HepG2 (cell line): ENCODE results near the gene TLE5. TPM values are rescaled to one million over a fixed set of nuclear protein-coding genes. Genes with fewer than 3 reads are reported as not detected.

ENCODE experiments used
- AGO1 ChIP-seq: fragments of 200-400 bp; formaldehyde crosslinking; IDR thresholded peaks from 2 replicates; pipeline ENCODE4 v1.6.1; 2017; ENCODE audit warnings: mild to moderate bottlenecking, low read depth, low read length, moderate library complexity; ENCODE audit not compliant: poor library complexity, severe bottlenecking
- ETS1 ChIP-seq: sonication (generic); formaldehyde crosslinking; IDR thresholded peaks from 2 replicates; pipeline ENCODE4 v1.4.0; 2020; ENCODE audit warnings: missing genetic modification reagents
- MLLT10 ChIP-seq: sonication (generic); formaldehyde crosslinking; IDR thresholded peaks from 2 replicates; pipeline ENCODE4 v1.4.0; 2020; ENCODE audit warnings: missing genetic modification reagents
- SP1 ChIP-seq, 2 experiments: fragments of 450-650 bp in 1 of 2; sonication (generic) in 1 of 2; formaldehyde crosslinking in 1 of 2; IDR thresholded peaks; 2 replicates each; pipeline versions ENCODE4 v1.4.0 to v1.6.1; 2016 to 2020; ENCODE audit warnings: missing genetic modification reagents in 1 of 2
- TFAP4 ChIP-seq: sonication (generic); IDR thresholded peaks from 2 replicates; pipeline ENCODE4 v1.6.1; 2016; ENCODE audit warnings: low read depth, borderline replicate concordance
- USF2 ChIP-seq, 2 experiments: sonication (generic) in 1 of 2; formaldehyde crosslinking in 1 of 2; IDR thresholded peaks; 2 replicates each; pipeline versions ENCODE4 v1.5.1 to v1.6.1; 2011 to 2020; ENCODE audit warnings: borderline replicate concordance in 1 of 2, low read depth in 1 of 2, low read length in 1 of 2, mild to moderate bottlenecking in 1 of 2, missing genetic modification reagents in 1 of 2, moderate library complexity in 1 of 2
- ZBED4 ChIP-seq: sonication (generic); formaldehyde crosslinking; IDR thresholded peaks from 2 replicates; pipeline ENCODE4 v1.4.0; 2020; ENCODE audit warnings: missing genetic modification reagents, borderline replicate concordance
- ZBTB4 ChIP-seq: sonication (generic); formaldehyde crosslinking; IDR thresholded peaks from 2 replicates; pipeline ENCODE4 v1.4.0; 2020; ENCODE audit warnings: missing genetic modification reagents, mild to moderate bottlenecking, borderline replicate concordance
- ZNF280B ChIP-seq: sonication (generic); formaldehyde crosslinking; IDR thresholded peaks from 2 replicates; pipeline ENCODE4 v1.5.0; 2020; ENCODE audit warnings: missing genetic modification reagents, mild to moderate bottlenecking, borderline replicate concordance
- ZNF292 ChIP-seq: sonication (generic); formaldehyde crosslinking; IDR thresholded peaks from 2 replicates; pipeline ENCODE4 v1.8.1; 2022; ENCODE audit warnings: mild to moderate bottlenecking, low read depth, missing genetic modification reagents, borderline replicate concordance
- ZNF430 ChIP-seq: sonication (generic); formaldehyde crosslinking; IDR thresholded peaks from 2 replicates; pipeline ENCODE4 v1.9.0; 2021; ENCODE audit warnings: mild to moderate bottlenecking, missing genetic modification reagents
- ZSCAN21 ChIP-seq: sonication (generic); formaldehyde crosslinking; IDR thresholded peaks from 2 replicates; pipeline ENCODE4 v1.8.0; 2022; ENCODE audit warnings: mild to moderate bottlenecking, missing genetic modification reagents, moderate library complexity, borderline replicate concordance
- polyA plus RNA-seq, 8 experiments: library from polyadenylated mRNA; depleted of rRNA in 3 of 8; stranded (reverse) in 7 of 8; unstranded in 1 of 8; fragments of >200 nt; fragmentation: Illumina TruSeq in 4 of 8; extraction: Trizol in 4 of 8; gene quantifications; 2 replicates each; pipeline versions ENCODE4 v1.2.1 to v1.2.3, GENCODE V29; 2011 to 2016; ENCODE audit warnings: low read depth in 4 of 8, missing spikeins in 1 of 8, mixed read lengths in 1 of 8; ENCODE audit not compliant: insufficient read depth in 1 of 8
- total RNA-seq, 5 experiments: library from RNA; depleted of rRNA; stranded (reverse); fragments of >200 nt; fragmentation: Illumina TruSeq; extraction: Trizol; gene quantifications; 2 replicates each; pipeline ENCODE4 v1.2.3, GENCODE V29; 2016; ENCODE audit warnings: low read depth in 1 of 5

The TLE5 gene
- total and polyA plus RNA-seq, 2 of the 13 experiments (the other 11 are each of a cell fraction or from before 2014, with no cell fraction given): 62.8 to 189 TPM

- TF ChIP-seq ETS1 (no peak), ZSCAN21 (0 out of 2 replicates have a peak, but pooled peaks have one; percentile 12), AGO1 (no peak), USF2 (IDR thresholded peaks at IDR 0.05; ENCODE audit: low read depth, low read length) (no peak), USF2 (CRISPR knock-in tag; IDR thresholded peaks at IDR 0.05; ENCODE audit: borderline replicate concordance) (no peak), ZNF430 (CRISPR knock-in tag) (0 out of 2 replicates have a peak, but pooled peaks have one; percentile 23), ZNF280B (CRISPR knock-in tag) (no peak; the same call in 1 of the 2 replicates), ZBED4 (CRISPR knock-in tag) (peak; percentile 14; the same call in 1 of the 2 replicates), MLLT10 (CRISPR knock-in tag) (no peak), SP1 (IDR thresholded peaks at IDR 0.05) (no peak), SP1 (CRISPR knock-in tag; IDR thresholded peaks at IDR 0.05) (no peak), TFAP4 (peak; percentile 53; the same call in 1 of the 2 replicates), ZBTB4 (CRISPR knock-in tag) (0 out of 2 replicates have a peak, but pooled peaks have one; percentile 7), ZNF292 (no peak)
Observed at GRCh38 chr19:3095441-3096191, 33.3 kb upstream of the TLE5 start (continued).
